Measurements from ENCODE around the gene KIAA1549. TPM values are rescaled to one million over a fixed set of nuclear protein-coding genes. Genes with fewer than 3 reads are reported as not detected.

KIAA1549 gene
- total RNA-seq, 1 experiment from 2014 or later: 18.7 TPM

GRCh38 chr7:138898255-138898654, 82.9 kb downstream of the KIAA1549 start:
- ChIA-PET POLR2A (interaction anchor here (1.0 kb wide), 1 partner anchor 13 kb away, joined by 3 read pairs; no protein-coding TSS in a partner anchor), CTCF (interaction anchor here (0.5 to 1.9 kb wide), 2 partner anchors 12 to 180 kb away, joined by 3 to 6 read pairs; no protein-coding TSS in a partner anchor)
- H3K27me3 Mint-ChIP-seq (ENCODE audit: low read depth): no peaks in the 10 kb centered on the region
- TF ChIP-seq FOXP1 (CRISPR knock-in tag; IDR thresholded peaks at IDR 0.05; ENCODE audit: borderline replicate concordance) (no peak), ZNF219 (CRISPR knock-in tag; IDR thresholded peaks at IDR 0.05; ENCODE audit: borderline replicate concordance) (no peak), TEAD4 (CRISPR knock-in tag; IDR thresholded peaks at IDR 0.05) (no peak), IRF2 (CRISPR knock-in tag; IDR thresholded peaks at IDR 0.05; ENCODE audit: borderline replicate concordance, low read depth) (no peak), AFF4 (CRISPR knock-in tag; IDR thresholded peaks at IDR 0.05; ENCODE audit: borderline replicate concordance) (no peak), MYBL2 (CRISPR knock-in tag; IDR thresholded peaks at IDR 0.05) (no peak)
- TF ChIP-seq, protein P1, sequence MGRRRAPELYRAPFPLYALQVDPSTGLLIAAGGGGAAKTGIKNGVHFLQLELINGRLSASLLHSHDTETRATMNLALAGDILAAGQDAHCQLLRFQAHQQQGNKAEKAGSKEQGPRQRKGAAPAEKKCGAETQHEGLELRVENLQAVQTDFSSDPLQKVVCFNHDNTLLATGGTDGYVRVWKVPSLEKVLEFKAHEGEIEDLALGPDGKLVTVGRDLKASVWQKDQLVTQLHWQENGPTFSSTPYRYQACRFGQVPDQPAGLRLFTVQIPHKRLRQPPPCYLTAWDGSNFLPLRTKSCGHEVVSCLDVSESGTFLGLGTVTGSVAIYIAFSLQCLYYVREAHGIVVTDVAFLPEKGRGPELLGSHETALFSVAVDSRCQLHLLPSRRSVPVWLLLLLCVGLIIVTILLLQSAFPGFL (CRISPR knock-in tag; IDR thresholded peaks at IDR 0.05; ENCODE audit: borderline replicate concordance): no peak
- TF ChIP-seq, protein P2, sequence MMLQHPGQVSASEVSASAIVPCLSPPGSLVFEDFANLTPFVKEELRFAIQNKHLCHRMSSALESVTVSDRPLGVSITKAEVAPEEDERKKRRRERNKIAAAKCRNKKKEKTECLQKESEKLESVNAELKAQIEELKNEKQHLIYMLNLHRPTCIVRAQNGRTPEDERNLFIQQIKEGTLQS (CRISPR knock-in tag; conservative IDR thresholded peaks at IDR 0.05): no peak
- TF ChIP-seq, protein P3, sequence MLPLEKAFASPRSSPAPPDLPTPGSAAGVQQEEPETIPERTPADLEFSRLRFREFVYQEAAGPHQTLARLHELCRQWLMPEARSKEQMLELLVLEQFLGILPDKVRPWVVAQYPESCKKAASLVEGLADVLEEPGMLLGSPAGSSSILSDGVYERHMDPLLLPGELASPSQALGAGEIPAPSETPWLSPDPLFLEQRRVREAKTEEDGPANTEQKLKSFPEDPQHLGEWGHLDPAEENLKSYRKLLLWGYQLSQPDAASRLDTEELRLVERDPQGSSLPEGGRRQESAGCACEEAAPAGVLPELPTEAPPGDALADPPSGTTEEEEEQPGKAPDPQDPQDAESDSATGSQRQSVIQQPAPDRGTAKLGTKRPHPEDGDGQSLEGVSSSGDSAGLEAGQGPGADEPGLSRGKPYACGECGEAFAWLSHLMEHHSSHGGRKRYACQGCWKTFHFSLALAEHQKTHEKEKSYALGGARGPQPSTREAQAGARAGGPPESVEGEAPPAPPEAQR (CRISPR knock-in tag; IDR thresholded peaks at IDR 0.05): no peak
- no peak overlapping the region for H3K27ac Mint-ChIP-seq
- no peak overlapping the region for H3K4me3 Mint-ChIP-seq
- no peak for ATAC-seq
- no peak for DNase-seq (ENCODE audit: low spot score)
- peaks cover 4% of the 10 kb centered on the region; the same call in 1 of the 2 replicates for H3K4me1 Mint-ChIP-seq
- H3K9me3 Mint-ChIP-seq: no peaks in the 10 kb centered on the region
- H3K36me3 Mint-ChIP-seq: peaks cover 58% of the 10 kb centered on the region

GRCh38 chr7:138895679-138896078, 85.5 kb downstream of the KIAA1549 start:
- no peaks in the 10 kb centered on the region for H3K27me3 Mint-ChIP-seq (ENCODE audit: low read depth)

More at GRCh38 chr7:138895679-138896078, 85.5 kb downstream of the KIAA1549 start:
- TF ChIP-seq ERG (CRISPR knock-in tag; IDR thresholded peaks at IDR 0.05) (no peak), ZNF232 (CRISPR knock-in tag; IDR thresholded peaks at IDR 0.05) (no peak), ZBTB21 (CRISPR knock-in tag; IDR thresholded peaks at IDR 0.05; ENCODE audit: borderline replicate concordance) (no peak)
- TF ChIP-seq, protein P4, sequence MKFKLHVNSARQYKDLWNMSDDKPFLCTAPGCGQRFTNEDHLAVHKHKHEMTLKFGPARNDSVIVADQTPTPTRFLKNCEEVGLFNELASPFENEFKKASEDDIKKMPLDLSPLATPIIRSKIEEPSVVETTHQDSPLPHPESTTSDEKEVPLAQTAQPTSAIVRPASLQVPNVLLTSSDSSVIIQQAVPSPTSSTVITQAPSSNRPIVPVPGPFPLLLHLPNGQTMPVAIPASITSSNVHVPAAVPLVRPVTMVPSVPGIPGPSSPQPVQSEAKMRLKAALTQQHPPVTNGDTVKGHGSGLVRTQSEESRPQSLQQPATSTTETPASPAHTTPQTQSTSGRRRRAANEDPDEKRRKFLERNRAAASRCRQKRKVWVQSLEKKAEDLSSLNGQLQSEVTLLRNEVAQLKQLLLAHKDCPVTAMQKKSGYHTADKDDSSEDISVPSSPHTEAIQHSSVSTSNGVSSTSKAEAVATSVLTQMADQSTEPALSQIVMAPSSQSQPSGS (CRISPR knock-in tag; IDR thresholded peaks at IDR 0.05; ENCODE audit: borderline replicate concordance, low read depth): no peak
- ATAC-seq (no peak), DNase-seq (ENCODE audit: low spot score) (no peak)
- Mint-ChIP-seq H3K4me1 (peaks cover 6% of the 10 kb centered on the region), H3K36me3 (peaks cover 48% of the 10 kb centered on the region), H3K9me3 (no peaks in the 10 kb centered on the region), H3K4me3 (no peak overlapping the region), H3K27ac (peak overlapping the region; percentile 51; the same call in 1 of the 2 replicates)
- POLR2A ChIA-PET: interaction anchor here (0.7 kb wide), 1 partner anchor 125 kb away, joined by 3 read pairs; no protein-coding TSS in a partner anchor
- CTCF ChIA-PET: interaction anchor here (0.8 to 1.6 kb wide), 2 partner anchors 9 to 180 kb away, joined by 3 to 5 read pairs; no protein-coding TSS in a partner anchor

Measured in WTC11 (cell line).